CD1c-positive myeloid dendritic cell (primary cell): ENCODE measurements around the gene DEPP1.

Source experiments
- DNase-seq: peaks from one replicate; pipeline ENCODE4 v3.0.0-alpha.2; 2016; ENCODE audit errors: extremely low spot score

The DEPP1 gene

GRCh38 chr10:44993922-44994751 lies 15.5 kb upstream of the DEPP1 start:
- no peak for DNase-seq

- no peak for DNase-seq
Observed at GRCh38 chr10:44993226-44993921, 14.8 kb upstream of the DEPP1 start.

DNA sequence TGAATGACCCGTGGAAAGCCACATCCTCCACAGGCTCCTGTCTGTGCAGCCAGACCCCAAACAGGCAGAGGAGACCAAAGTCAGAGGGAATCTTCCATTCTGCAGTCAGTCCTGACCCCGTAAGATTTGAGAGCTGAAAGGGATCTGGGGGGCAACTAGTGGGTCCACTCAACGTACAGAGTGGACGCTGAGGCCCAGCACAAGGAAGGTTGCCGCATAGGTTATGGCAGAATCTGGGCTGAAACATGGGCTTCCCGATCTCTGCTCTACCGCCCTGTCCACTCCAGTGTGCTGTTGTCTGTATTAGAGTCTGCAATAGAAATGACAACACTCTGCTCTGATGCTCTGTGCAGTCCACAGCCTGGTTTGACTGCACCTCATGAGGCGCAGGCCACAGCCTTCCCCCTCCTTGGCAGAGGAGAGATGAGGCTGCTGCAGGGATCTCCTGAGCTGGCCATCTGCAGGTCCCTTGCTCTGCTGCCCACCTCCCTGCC lies 14.2 kb upstream of the DEPP1 start:
- DNase-seq, result no peak

DNA sequence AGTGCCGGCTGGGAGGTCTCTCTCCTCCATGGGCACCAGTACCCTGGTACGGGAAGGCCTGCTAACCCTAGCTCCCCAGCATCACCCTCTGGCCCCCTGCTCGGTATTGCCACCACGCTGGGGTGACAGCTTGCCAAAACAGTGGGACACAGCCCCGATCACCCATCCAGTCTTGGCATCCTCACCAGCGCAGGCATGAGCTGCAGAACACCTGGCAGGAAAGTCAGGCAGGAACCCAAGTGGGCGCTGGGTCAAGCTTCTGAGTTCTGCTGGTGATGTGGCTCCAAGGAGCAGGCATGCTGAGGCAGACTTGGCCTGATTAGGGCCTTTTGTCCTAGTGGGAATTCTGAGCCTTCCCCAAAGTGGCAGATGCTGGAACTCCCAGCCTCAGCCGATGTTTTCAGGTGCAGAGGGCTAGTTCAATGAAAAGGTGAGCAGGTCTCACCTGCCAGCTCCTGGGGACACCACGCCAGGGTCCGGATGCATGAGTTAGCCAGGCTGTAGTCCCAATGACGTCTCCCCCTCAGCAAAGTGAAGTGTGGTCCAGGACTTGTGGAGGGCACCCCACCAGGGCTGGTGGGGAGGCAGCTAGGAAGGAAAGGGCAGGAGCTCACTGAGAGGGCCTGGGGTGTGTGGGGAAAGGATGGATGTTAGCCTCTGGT lies 13.6 kb upstream of the DEPP1 start:
- no peak for DNase-seq

DNA sequence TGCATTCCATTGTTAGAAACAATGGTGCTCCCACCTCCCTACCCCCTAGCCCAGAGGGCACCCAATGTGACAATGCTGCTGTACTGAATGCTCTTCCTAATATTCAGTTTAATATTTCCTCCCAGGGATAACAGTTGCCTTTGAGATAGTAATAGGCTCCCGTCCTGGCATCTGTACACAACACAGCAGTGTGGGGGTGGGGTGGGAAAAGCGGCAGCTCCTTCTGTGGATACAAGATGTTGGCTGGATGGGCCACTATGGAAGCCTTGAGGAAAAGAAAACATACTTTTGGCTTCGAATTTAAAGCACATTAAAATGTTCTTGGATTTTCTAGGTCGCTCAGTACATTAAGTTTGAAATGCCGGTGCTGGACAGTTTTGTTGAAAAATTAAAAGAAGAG lies 13.0 kb upstream of the DEPP1 start:
- no peak for DNase-seq

GRCh38 chr10:44990965-44991364 lies 12.4 kb upstream of the DEPP1 start:
- no peak for DNase-seq

- DNase-seq, result no peak
Observed at GRCh38 chr10:44990302-44990655, 11.7 kb upstream of the DEPP1 start.

- DNase-seq, result no peak
Observed at GRCh38 chr10:44989597-44990301, 11.1 kb upstream of the DEPP1 start.

DNA sequence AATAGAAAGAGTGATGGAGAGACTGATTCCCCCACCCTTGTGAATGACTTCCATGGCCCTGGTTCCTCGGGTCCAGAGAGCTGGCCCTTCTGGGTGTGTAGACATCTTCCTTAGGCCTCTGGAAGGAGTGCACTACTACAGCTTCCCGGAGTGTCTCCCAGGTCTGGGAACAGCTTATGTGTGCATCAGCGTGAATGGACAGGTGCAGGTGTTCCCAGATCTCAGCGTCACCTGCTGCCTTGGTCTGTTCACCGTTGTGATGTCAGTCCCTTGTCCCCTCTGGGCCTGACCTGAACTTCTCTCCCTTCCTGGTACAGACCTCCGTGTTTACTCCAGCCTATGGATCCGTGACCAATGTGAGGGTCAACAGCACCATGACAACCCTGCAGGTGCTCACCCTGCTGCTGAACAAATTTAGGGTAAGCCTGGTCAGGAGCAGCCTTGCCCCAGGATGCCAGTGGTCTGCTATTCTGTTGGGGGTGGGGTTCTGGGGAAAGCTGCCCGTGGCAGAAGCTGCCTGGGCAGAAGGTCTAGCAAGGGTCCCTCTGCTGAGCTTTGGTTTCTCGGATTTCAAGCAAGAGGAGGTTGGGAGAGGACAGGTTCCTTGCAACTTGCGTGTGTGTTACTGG lies 10.5 kb upstream of the DEPP1 start:
- DNase-seq, result no peak

DNA sequence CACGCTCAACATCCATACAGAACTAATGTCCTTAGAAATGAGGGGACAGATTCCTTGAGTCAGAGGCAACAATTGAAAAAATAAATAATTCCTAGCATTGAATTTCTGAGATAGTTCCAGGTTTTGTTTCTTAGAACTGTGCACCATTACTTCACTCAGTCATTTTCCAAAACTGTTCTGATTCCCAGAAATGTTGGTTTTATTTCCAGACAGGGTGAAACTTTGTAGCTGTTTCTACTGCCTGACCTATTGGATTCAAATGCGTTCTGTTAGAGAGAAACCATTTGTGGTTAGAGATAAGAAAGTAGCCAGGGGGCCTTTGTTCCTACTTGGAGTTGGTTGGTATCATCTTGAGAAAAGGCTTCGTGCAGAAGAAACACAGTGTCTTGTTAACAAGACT lies 8.1 kb upstream of the DEPP1 start:
- DNase-seq, result no peak

DNA sequence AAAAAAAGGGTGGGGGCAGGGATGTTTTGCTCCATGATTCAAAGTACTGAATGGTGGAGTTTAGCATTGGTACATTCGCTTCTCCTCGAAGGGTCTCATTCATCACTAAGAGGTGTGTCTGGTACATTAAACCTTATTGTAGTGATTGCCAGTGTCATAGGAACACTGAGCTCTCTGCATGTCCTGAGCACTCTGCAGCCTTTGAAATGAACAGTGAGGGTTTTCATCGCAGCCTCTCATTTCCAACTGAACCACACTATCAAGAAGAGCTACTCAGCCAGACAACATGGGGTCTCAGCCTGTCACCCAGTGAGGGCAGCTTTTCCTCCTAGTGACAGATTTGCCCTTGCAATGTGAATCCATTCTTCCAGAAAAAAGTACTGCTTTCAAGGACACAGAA lies 7.6 kb upstream of the DEPP1 start:
- no peak for DNase-seq

GRCh38 chr10:44985175-44985681 lies 6.6 kb upstream of the DEPP1 start:
- DNase-seq, result no peak

DNA sequence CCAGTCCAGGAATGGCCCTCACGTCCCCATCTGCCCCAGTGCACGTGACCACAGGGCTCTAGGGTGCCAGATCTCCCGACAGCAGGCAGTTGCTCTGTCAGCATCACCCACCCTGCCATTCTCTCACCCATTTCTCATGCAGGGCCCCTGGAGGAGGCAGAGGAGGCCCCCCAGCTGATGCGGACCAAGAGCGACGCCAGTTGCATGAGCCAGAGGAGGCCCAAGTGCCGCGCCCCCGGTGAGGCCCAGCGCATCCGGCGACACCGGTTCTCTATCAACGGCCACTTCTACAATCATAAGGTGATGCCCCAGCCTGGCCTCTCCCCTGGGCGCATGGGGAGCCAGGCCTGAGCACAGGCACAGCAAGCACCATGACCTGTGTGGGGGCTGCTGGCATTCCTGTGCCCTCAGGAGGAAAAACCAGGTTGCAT lies 6.1 kb upstream of the DEPP1 start:
- DNase-seq, result no peak

DNA sequence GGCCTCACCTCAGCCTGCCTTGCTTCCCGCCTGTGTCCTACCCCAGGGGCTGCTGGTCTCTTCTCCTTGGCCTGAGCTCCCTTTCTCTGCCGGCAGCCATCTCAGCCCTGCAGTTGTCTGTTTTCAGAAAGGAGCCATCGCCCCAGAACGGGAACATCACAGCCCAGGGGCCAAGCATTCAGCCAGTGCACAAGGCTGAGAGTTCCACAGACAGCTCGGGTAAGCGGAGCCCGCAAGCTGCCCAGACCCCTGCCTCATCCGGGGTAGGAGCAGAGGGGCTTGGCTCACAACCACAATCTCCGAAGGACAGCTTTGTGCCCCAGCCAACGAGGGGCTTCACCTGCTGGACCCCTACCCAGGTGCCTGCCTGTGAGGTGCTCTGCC lies 5.3 kb upstream of the DEPP1 start:
- DNase-seq, result no peak

DNA sequence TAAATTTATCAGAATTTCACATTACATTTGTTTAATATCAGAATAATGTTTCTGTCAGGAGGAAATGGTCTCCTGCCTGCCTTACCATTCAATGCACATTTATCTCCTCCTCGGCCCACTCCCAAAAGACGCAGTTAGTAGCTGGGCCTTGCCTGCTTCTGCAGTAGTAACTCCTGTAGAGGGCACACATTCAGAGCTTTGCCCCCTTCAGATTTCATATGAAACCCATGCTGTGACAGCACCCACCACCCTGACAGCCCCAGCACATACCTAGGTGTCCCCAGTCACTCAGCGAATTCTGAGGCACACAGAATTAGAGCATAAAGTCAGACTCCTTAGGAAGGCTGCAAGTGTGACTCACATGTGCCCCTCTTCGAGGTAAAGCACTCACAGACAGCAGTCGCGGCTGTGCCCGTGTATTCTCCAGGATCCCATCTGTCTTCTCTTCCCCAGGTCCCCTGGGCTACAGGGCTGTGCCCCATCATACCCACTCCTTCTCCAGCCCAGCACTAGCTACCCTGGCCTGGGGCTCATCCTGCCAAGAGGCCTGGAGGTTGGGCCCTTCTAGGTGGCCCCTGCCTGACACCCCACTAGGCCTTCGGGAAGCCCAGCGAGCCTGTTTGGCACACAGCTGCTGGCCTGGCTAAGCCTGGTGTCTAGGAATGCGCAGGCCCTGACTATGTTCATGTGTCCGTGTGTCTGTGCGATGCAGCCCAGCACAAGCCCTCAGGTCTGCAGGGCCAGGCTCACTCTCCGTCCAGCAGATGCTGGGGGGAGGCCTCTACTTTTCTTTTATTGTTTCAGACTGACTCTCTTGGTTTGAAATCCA lies 4.7 kb upstream of the DEPP1 start:
- DNase-seq, result no peak

- DNase-seq, result no peak
Observed at GRCh38 chr10:44982496-44982895, 3.9 kb upstream of the DEPP1 start.

- no peak for DNase-seq
Observed at GRCh38 chr10:44982114-44982460, 3.5 kb upstream of the DEPP1 start.

DNA sequence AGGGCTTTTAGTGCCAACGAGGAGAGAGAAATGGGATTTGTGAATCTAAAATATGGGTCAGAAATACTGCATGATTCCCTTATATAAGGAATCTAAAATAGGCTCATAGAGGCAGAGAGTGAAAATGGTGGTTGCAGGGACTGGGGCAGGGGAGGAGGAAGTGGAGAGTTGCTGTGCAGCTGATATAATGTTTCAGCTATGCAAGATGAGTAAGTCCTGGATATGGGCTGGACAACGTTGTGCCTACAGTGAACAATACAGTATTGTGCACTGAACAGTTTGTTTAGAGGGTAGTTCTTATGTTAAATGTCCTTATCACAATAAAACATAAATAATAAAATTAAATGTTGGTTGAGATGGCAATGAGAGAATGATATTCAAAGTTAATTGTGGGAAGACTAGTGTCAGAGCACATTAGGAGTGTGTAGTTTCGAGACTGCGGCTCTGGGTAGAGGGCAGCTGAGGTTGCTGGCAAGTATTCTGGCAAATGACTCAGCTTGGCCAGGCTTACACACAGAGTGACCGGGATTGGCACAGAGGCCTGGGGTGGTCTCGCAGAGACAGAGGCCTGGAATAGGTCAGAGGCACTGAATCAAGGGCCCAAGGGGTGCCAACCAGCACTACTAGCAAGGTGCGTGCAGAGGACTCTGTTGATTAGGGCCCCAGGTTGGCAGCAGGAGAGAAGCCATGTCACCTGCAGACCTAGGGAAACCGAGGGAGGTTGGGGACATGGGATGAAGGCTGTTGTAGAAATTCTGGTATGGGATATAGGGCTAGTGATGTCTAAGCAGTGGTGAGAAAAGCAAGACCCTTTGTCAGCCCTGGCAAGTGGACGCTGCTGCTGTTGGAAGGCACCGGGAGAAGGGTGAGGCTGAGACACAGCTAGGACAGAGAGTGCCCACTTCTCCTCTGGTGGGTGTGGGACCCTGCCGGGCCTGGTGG lies 2.8 kb upstream of the DEPP1 start:
- DNase-seq, result no peak
